Endothelial cell of umbilical vein (primary cell): ENCODE measurements around the gene TCF25. TPM values are rescaled to one million over a fixed set of nuclear protein-coding genes. Genes with fewer than 3 reads are reported as not detected.

Experiments used
- BruUV-seq: library from RNA; stranded (reverse); fragments of 400-500 nt; replicated peaks from 2 replicates; lab custom pipeline; 2021; lab: Mats Ljungman, UMichigan
- CTCF ChIA-PET: fragments of 300-600, 350-600 bp; sonication (Branson Sonifier 250); formaldehyde crosslinking; loops from one replicate; lab custom pipeline; 2021; ENCODE audit warnings: antibody characterized with exemption, inconsistent platforms; lab: Charles Lee
- POLR2A ChIA-PET: fragments of 300-600, 350-600 bp; sonication (Branson Sonifier 250); formaldehyde crosslinking; loops from one replicate; lab custom pipeline; 2021; ENCODE audit warnings: antibody characterized with exemption, inconsistent platforms; lab: Charles Lee
- DNase-seq: peaks from one replicate; pipeline ENCODE4 v3.0.0-alpha.2; 2011; ENCODE audit warnings: low read depth, low spot score
- FAIRE-seq: peaks from 2 replicates; lab custom pipeline; 2011; peaks lifted over from hg19 to GRCh38; lab: Jason Lieb, UNC
- H2AFZ ChIP-seq: 2 replicates; pipeline ENCODE4 v1.6.0; 2012; ENCODE audit warnings: low read depth, low read length, control low read depth, inconsistent platforms
- H3K27ac ChIP-seq: 2 replicates; pipeline ENCODE4 v1.5.1; 2011; ENCODE audit warnings: low read depth, mild to moderate bottlenecking, control low read depth, low read length, moderate library complexity; ENCODE audit not compliant: insufficient read depth
- H3K27me3 ChIP-seq, 2 experiments: 2 replicates each; pipeline versions ENCODE4 v1.6.0 to v1.6.1; 2011; ENCODE audit warnings: low read length in 2 of 2, mixed read lengths in 1 of 2; ENCODE audit not compliant: control insufficient read depth in 2 of 2, insufficient read depth in 2 of 2
- H3K36me3 ChIP-seq, 2 experiments: 2 replicates in 1 of 2; 3 replicates in 1 of 2; pipeline ENCODE4 v1.5.1; 2011; ENCODE audit warnings: low read length in 2 of 2, mild to moderate bottlenecking in 1 of 2, moderate library complexity in 1 of 2; ENCODE audit not compliant: control insufficient read depth in 2 of 2, insufficient read depth in 2 of 2; ENCODE audit errors: extremely low read depth in 1 of 2
- H3K4me1 ChIP-seq: 3 replicates; pipeline ENCODE4 v1.5.1; 2011; ENCODE audit warnings: mild to moderate bottlenecking, low read length; ENCODE audit not compliant: control insufficient read depth, insufficient read depth; ENCODE audit errors: extremely low read depth
- H3K4me2 ChIP-seq: 2 replicates; pipeline ENCODE4 v1.6.1; 2011; ENCODE audit warnings: low read length, control low read depth, mixed read lengths; ENCODE audit not compliant: insufficient read depth
- H3K4me3 ChIP-seq, 3 experiments: fragments of 200-600 bp in 1 of 3; sonication (generic), shearing (Covaris generic) in 1 of 3; replicated peaks in 1 of 3; 2 replicates each; pipeline ENCODE4 v1.5.1; 2011 to 2016; ENCODE audit warnings: control low read depth in 3 of 3, low read length in 3 of 3, mild to moderate bottlenecking in 2 of 3, inconsistent platforms in 1 of 3, low read depth in 1 of 3, moderate library complexity in 1 of 3; ENCODE audit not compliant: insufficient read depth in 1 of 3
- H3K79me2 ChIP-seq: 2 replicates; pipeline ENCODE4 v1.6.0; 2012; ENCODE audit warnings: low read length, inconsistent platforms; ENCODE audit not compliant: control insufficient read depth, insufficient read depth
- H3K9ac ChIP-seq: replicated peaks from 2 replicates; pipeline ENCODE3; 2011; ENCODE audit warnings: low read length, control low read depth; ENCODE audit not compliant: insufficient read depth; ENCODE audit errors: extremely low read depth
- H3K9me1 ChIP-seq: replicated peaks from 3 replicates; pipeline ENCODE4 v1.6.0; 2011; ENCODE audit warnings: mild to moderate bottlenecking, low read length; ENCODE audit not compliant: control insufficient read depth, insufficient read depth; ENCODE audit errors: extremely low read depth
- H3K9me3 ChIP-seq: replicated peaks from 2 replicates; pipeline ENCODE4 v1.5.1; 2012; ENCODE audit warnings: low read length, inconsistent platforms; ENCODE audit not compliant: control insufficient read depth, insufficient read depth
- H4K20me1 ChIP-seq: replicated peaks from 2 replicates; pipeline ENCODE3; 2011; ENCODE audit warnings: mild to moderate bottlenecking, low read length; ENCODE audit not compliant: control insufficient read depth, insufficient read depth; ENCODE audit errors: extremely low read depth
- EZH2 ChIP-seq: IDR thresholded peaks from 2 replicates; pipeline ENCODE4 v1.6.1; 2012; ENCODE audit warnings: borderline replicate concordance, low read depth, mild to moderate bottlenecking, moderate library complexity, low read length, inconsistent platforms; ENCODE audit not compliant: severe bottlenecking
- FOS ChIP-seq: IDR thresholded peaks from 2 replicates; pipeline ENCODE4 v1.6.1; 2011; ENCODE audit warnings: mild to moderate bottlenecking, low read length, moderate library complexity, borderline replicate concordance; ENCODE audit not compliant: insufficient read depth
- GATA2 ChIP-seq: IDR thresholded peaks from 2 replicates; pipeline ENCODE4 v1.7.0; 2011; ENCODE audit warnings: low read depth, mild to moderate bottlenecking, moderate library complexity, mixed read lengths, low read length; ENCODE audit not compliant: insufficient read length, insufficient read depth
- JUN ChIP-seq: IDR thresholded peaks from 2 replicates; pipeline ENCODE4 v1.6.1; 2011; ENCODE audit warnings: borderline replicate concordance, low read depth; ENCODE audit not compliant: insufficient read length, insufficient read depth
- MYC ChIP-seq: IDR thresholded peaks from one replicate; pipeline ENCODE4 v1.6.1; 2011; ENCODE audit warnings: mild to moderate bottlenecking, low read depth, low read length
- POLR2A ChIP-seq: IDR thresholded peaks from 2 replicates; pipeline ENCODE4 v1.6.1; 2012; ENCODE audit warnings: low read depth, mild to moderate bottlenecking, control low read depth, low read length
- POLR2AphosphoS5 ChIP-seq: IDR thresholded peaks from 2 replicates; pipeline ENCODE4 v1.6.1; 2012; ENCODE audit warnings: low read depth, mild to moderate bottlenecking, control low read depth, low read length, moderate library complexity; ENCODE audit not compliant: insufficient read depth
- dilution Hi-C: fragments of 300-500 bp; cut with MboI; formaldehyde crosslinking; loops from one replicate; pipeline ENCODE4 v1.15.0; 2019; ENCODE audit warnings: low sequenced_read_pairs; ENCODE audit not compliant: extremely low pct_ligation_motif_present
- intact Hi-C: fragments of 100-400 bp; cut with micrococcal nuclease; formaldehyde crosslinking; loops from one replicate; pipeline ENCODE4 v1.10.0; 2022
- polyA plus RNA-seq, 4 experiments: library from polyadenylated mRNA; depleted of rRNA in 3 of 4; stranded (reverse) in 3 of 4; unstranded in 1 of 4; fragments of >200 nt; gene quantifications; 2 replicates each; pipeline versions ENCODE4 v1.2.1 to v1.2.3, GENCODE V29; 2011 to 2012; ENCODE audit warnings: missing spikeins in 1 of 4
- total RNA-seq: library from RNA; stranded (reverse); gene quantifications from 2 replicates; pipeline ENCODE4 v1.2.3, GENCODE V29; 2021
- TF ChIP-seq, protein P1 (sequence below), 2 donors: IDR thresholded peaks; 1 replicate in 1 of 2; 2 replicates in 1 of 2; pipeline ENCODE4 v1.5.1; 2011; ENCODE audit warnings: low read length in 2 of 2, mild to moderate bottlenecking in 2 of 2, moderate library complexity in 2 of 2, control low read depth in 1 of 2, inconsistent platforms in 1 of 2, low read depth in 1 of 2; ENCODE audit not compliant: insufficient read depth in 1 of 2; ENCODE audit errors: extremely low read depth in 1 of 2
- TF ChIP-seq, protein P2 (sequence below): IDR thresholded peaks from 2 replicates; pipeline ENCODE4 v1.6.1; 2011; ENCODE audit not compliant: insufficient read depth, insufficient read length

The TCF25 gene
- total and polyA plus RNA-seq, 2 donors (not counting 3 experiments of a cell fraction or from before 2014, with no cell fraction given) = 193 to 234 TPM

DNA sequence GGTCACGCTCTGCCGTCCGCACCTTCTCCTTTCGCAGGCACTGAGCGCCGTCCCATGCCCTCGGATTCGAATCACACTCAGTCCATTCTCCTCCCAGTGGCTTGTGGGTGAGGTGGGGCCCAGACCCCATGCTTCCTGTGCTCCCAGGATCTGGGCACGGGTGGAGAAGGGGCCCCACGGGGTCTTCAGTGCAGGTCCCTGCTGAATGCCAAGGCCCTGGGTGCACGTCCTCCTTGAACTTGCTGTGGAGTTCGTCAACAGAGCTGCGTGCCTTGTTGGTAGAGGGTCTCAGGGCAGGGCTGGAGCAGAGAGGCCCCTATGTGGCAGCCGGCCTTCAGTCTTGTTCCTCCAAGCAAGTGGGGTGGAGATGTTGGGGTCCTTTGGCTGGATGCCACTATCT is 38.0 kb downstream of the TCF25 start:
- no peaks in the 10 kb centered on the region for H3K9me1 ChIP-seq
- FAIRE-seq (no peak), DNase-seq (no peak)
- no TSS peak for BruUV-seq
- H3K4me3 ChIP-seq = no peak overlapping the region
- no peak overlapping the region for H3K9ac ChIP-seq
- dilution Hi-C loops = no loop called here
- H3K4me1 ChIP-seq = peaks cover 3% of the 10 kb centered on the region
- H3K4me2 ChIP-seq = no peak overlapping the region
- CTCF ChIA-PET = interaction anchor here (1.7 kb wide), 1 partner anchor 12 kb away, joined by 11 read pairs; no protein-coding TSS in a partner anchor
- H2AFZ ChIP-seq = no peak overlapping the region
- POLR2A ChIA-PET = no interaction called here
- TF ChIP-seq JUN (no peak), POLR2A (no peak), POLR2AphosphoS5 (no peak), MYC (no peak), GATA2 (no peak), EZH2 (no peak), FOS (no peak)
- TF ChIP-seq, protein P1, sequence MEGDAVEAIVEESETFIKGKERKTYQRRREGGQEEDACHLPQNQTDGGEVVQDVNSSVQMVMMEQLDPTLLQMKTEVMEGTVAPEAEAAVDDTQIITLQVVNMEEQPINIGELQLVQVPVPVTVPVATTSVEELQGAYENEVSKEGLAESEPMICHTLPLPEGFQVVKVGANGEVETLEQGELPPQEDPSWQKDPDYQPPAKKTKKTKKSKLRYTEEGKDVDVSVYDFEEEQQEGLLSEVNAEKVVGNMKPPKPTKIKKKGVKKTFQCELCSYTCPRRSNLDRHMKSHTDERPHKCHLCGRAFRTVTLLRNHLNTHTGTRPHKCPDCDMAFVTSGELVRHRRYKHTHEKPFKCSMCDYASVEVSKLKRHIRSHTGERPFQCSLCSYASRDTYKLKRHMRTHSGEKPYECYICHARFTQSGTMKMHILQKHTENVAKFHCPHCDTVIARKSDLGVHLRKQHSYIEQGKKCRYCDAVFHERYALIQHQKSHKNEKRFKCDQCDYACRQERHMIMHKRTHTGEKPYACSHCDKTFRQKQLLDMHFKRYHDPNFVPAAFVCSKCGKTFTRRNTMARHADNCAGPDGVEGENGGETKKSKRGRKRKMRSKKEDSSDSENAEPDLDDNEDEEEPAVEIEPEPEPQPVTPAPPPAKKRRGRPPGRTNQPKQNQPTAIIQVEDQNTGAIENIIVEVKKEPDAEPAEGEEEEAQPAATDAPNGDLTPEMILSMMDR (IDR thresholded peaks at IDR 0.05; ENCODE audit: extremely low read depth in 1 of 2, insufficient read depth in 1 of 2, low read depth in 1 of 2, low read length in 2 of 2) = no peak
- TF ChIP-seq, protein P2, sequence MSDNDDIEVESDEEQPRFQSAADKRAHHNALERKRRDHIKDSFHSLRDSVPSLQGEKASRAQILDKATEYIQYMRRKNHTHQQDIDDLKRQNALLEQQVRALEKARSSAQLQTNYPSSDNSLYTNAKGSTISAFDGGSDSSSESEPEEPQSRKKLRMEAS = no peak
- peaks cover 6 to 29% of the 10 kb centered on the region in 2 experiments for H3K36me3 ChIP-seq
- no peaks in the 10 kb centered on the region for H3K9me3 ChIP-seq
- H3K27me3 ChIP-seq = no peaks in the 10 kb centered on the region
- no peak overlapping the region for H3K27ac ChIP-seq
- intact Hi-C loops = no loop called here
- no peaks in the 10 kb centered on the region for H3K79me2 ChIP-seq
- no peaks in the 10 kb centered on the region for H4K20me1 ChIP-seq
